Activated T-cell treated with anti-CD3 and anti-CD28 coated beads, Interleukin-2, amount 50 U/mL, for 4 hours (primary cell): ENCODE results near the gene SLC3A2. TPM values are rescaled to one million over a fixed set of nuclear protein-coding genes. Genes with fewer than 3 reads are reported as not detected.

Source experiments
- ATAC-seq, 2 donors: fragments of 200-7000 bp; cut with Tn5 transposase; one replicate each; pipeline ENCODE4 v1.10.0; 2021
- DNase-seq: peaks from one replicate; pipeline ENCODE4 v3.0.0-alpha.2; 2020
- H3K27me3 Mint-ChIP-seq: one replicate; pipeline ENCODE4 v1.8.0; 2021; ENCODE audit warnings: low read depth, mixed read lengths
- H3K36me3 Mint-ChIP-seq: one replicate; pipeline ENCODE4 v1.8.0; 2022; ENCODE audit warnings: mixed read lengths; ENCODE audit not compliant: insufficient read depth
- H3K4me1 Mint-ChIP-seq: one replicate; pipeline ENCODE4 v1.8.0; 2021; ENCODE audit warnings: low read depth, mixed read lengths
- H3K4me3 Mint-ChIP-seq: one replicate; pipeline ENCODE4 v1.8.0; 2021; ENCODE audit warnings: mild to moderate bottlenecking, moderate library complexity, mixed read lengths
- H3K9me3 Mint-ChIP-seq: one replicate; pipeline ENCODE4 v1.8.0; 2021; ENCODE audit warnings: mixed read lengths
- total RNA-seq, 3 donors: library from RNA; stranded (reverse); gene quantifications; one replicate each; pipeline ENCODE4 v1.2.1, GENCODE V29; 2021

SLC3A2 gene
- total RNA-seq, 3 donors from 2014 or later = 580 to 683 (median 586) TPM

GRCh38 chr11:62844154-62844553 lies 36.5 kb upstream of the SLC3A2 start:
- ATAC-seq = no peak
- Mint-ChIP-seq H3K36me3 (peaks cover 3% of the 10 kb centered on the region), H3K9me3 (no peaks in the 10 kb centered on the region), H3K4me1 (peaks cover 8% of the 10 kb centered on the region), H3K4me3 (no peak overlapping the region), H3K27me3 (no peaks in the 10 kb centered on the region)
- DNase-seq = no peak

- H3K27me3 Mint-ChIP-seq = no peaks in the 10 kb centered on the region
- H3K9me3 Mint-ChIP-seq = no peaks in the 10 kb centered on the region
- no peak for DNase-seq
- H3K4me3 Mint-ChIP-seq = no peak overlapping the region
- no peaks in the 10 kb centered on the region for H3K36me3 Mint-ChIP-seq
- no peak for ATAC-seq
- no peaks in the 10 kb centered on the region for H3K4me1 Mint-ChIP-seq
Observed at GRCh38 chr11:62846177-62846576, 34.5 kb upstream of the SLC3A2 start.

- no peaks in the 10 kb centered on the region for H3K9me3 Mint-ChIP-seq
- H3K36me3 Mint-ChIP-seq = peaks cover 13% of the 10 kb centered on the region
- peaks cover 14% of the 10 kb centered on the region for H3K4me1 Mint-ChIP-seq
- DNase-seq (no peak), ATAC-seq (no peak)
- no peak overlapping the region for H3K4me3 Mint-ChIP-seq
- no peaks in the 10 kb centered on the region for H3K27me3 Mint-ChIP-seq
Observed at GRCh38 chr11:62847767-62848314, 32.9 kb upstream of the SLC3A2 start.

GRCh38 chr11:62850911-62851806 lies 29.5 kb upstream of the SLC3A2 start:
- peak; percentile 4 to 11 for ATAC-seq
- no peaks in the 10 kb centered on the region for H3K27me3 Mint-ChIP-seq
- peak overlapping the region; percentile 97 for H3K4me3 Mint-ChIP-seq
- no peak for DNase-seq
- peaks cover 40% of the 10 kb centered on the region for H3K36me3 Mint-ChIP-seq
- peaks cover 35% of the 10 kb centered on the region for H3K4me1 Mint-ChIP-seq
- H3K9me3 Mint-ChIP-seq = no peaks in the 10 kb centered on the region

- Mint-ChIP-seq H3K4me3 (peak overlapping the region; percentile 97), H3K27me3 (no peaks in the 10 kb centered on the region), H3K36me3 (peaks cover 40% of the 10 kb centered on the region), H3K9me3 (no peaks in the 10 kb centered on the region), H3K4me1 (peaks cover 38% of the 10 kb centered on the region)
- no peak for ATAC-seq
- no peak for DNase-seq
Observed at GRCh38 chr11:62851807-62852522, 28.7 kb upstream of the SLC3A2 start.

GRCh38 chr11:62852523-62853188 lies 28.0 kb upstream of the SLC3A2 start:
- no peaks in the 10 kb centered on the region for H3K9me3 Mint-ChIP-seq
- H3K27me3 Mint-ChIP-seq = no peaks in the 10 kb centered on the region
- DNase-seq (no peak), ATAC-seq (no peak)
- peaks cover 41% of the 10 kb centered on the region for H3K4me1 Mint-ChIP-seq
- H3K36me3 Mint-ChIP-seq = peaks cover 40% of the 10 kb centered on the region
- peak overlapping the region; percentile 97 for H3K4me3 Mint-ChIP-seq

- H3K36me3 Mint-ChIP-seq = peaks cover 40% of the 10 kb centered on the region
- peak overlapping the region; percentile 97 for H3K4me3 Mint-ChIP-seq
- no peak for DNase-seq
- peak; percentile 6 to 16 for ATAC-seq
- H3K27me3 Mint-ChIP-seq = no peaks in the 10 kb centered on the region
- no peaks in the 10 kb centered on the region for H3K9me3 Mint-ChIP-seq
- peaks cover 47% of the 10 kb centered on the region for H3K4me1 Mint-ChIP-seq
Observed at GRCh38 chr11:62853279-62853965, 27.3 kb upstream of the SLC3A2 start.

GRCh38 chr11:62854013-62854824 lies 26.5 kb upstream of the SLC3A2 start:
- Mint-ChIP-seq H3K9me3 (no peaks in the 10 kb centered on the region), H3K4me1 (peaks cover 47% of the 10 kb centered on the region), H3K36me3 (peaks cover 40% of the 10 kb centered on the region)

GRCh38 chr11:62854825-62855570 lies 25.7 kb upstream of the SLC3A2 start:
- peaks cover 40% of the 10 kb centered on the region for H3K36me3 Mint-ChIP-seq
- H3K27me3 Mint-ChIP-seq = no peaks in the 10 kb centered on the region
- no peak for DNase-seq
- no peak for ATAC-seq
- peaks cover 49% of the 10 kb centered on the region for H3K4me1 Mint-ChIP-seq
- H3K4me3 Mint-ChIP-seq = peak overlapping the region; percentile 97
- H3K9me3 Mint-ChIP-seq = no peaks in the 10 kb centered on the region

More at GRCh38 chr11:62854013-62854824, 26.5 kb upstream of the SLC3A2 start:
- H3K27me3 Mint-ChIP-seq = no peaks in the 10 kb centered on the region
- no peak for ATAC-seq
- DNase-seq = no peak
- peak overlapping the region; percentile 97 for H3K4me3 Mint-ChIP-seq

GRCh38 chr11:62855571-62856332 lies 24.9 kb upstream of the SLC3A2 start:
- peaks cover 40% of the 10 kb centered on the region for H3K36me3 Mint-ChIP-seq
- peak overlapping the region; percentile 97 for H3K4me3 Mint-ChIP-seq
- H3K9me3 Mint-ChIP-seq = no peaks in the 10 kb centered on the region
- DNase-seq (peak; percentile 99), ATAC-seq (peak; percentile 71 to 83)
- peaks cover 49% of the 10 kb centered on the region for H3K4me1 Mint-ChIP-seq
- H3K27me3 Mint-ChIP-seq = no peaks in the 10 kb centered on the region

GRCh38 chr11:62856333-62856895 lies 24.3 kb upstream of the SLC3A2 start:
- peak overlapping the region; percentile 97 for H3K4me3 Mint-ChIP-seq

GRCh38 chr11:62857541-62857982 lies 23.1 kb upstream of the SLC3A2 start:
- Mint-ChIP-seq H3K4me3 (peak overlapping the region; percentile 97), H3K4me1 (peaks cover 41% of the 10 kb centered on the region), H3K9me3 (no peaks in the 10 kb centered on the region), H3K36me3 (peaks cover 30% of the 10 kb centered on the region), H3K27me3 (no peaks in the 10 kb centered on the region)
- ATAC-seq (no peak), DNase-seq (no peak)

More at GRCh38 chr11:62856333-62856895, 24.3 kb upstream of the SLC3A2 start:
- DNase-seq = no peak
- Mint-ChIP-seq H3K4me1 (peaks cover 48% of the 10 kb centered on the region), H3K27me3 (no peaks in the 10 kb centered on the region), H3K9me3 (no peaks in the 10 kb centered on the region), H3K36me3 (peaks cover 40% of the 10 kb centered on the region)
- ATAC-seq = no peak
